Transverse colon (tissue), 4 donors: Measurements from ENCODE around the gene TUFT1. TPM values are rescaled to one million over a fixed set of nuclear protein-coding genes. Genes with fewer than 3 reads are reported as not detected.

Source experiments
- DNase-seq: peaks from one replicate; pipeline ENCODE4 v3.0.0-alpha.2; 2019
- H3K27ac ChIP-seq, 4 donors: fragments of 200-600 bp; sonication (generic); 2 replicates each; pipeline ENCODE4 v1.5.1; 2016 to 2018; ENCODE audit warnings: inconsistent platforms in 4 of 4
- H3K27me3 ChIP-seq: fragments of 200-600 bp; sonication (generic); 2 replicates; pipeline ENCODE4 v1.5.1; 2017; ENCODE audit warnings: inconsistent platforms
- H3K36me3 ChIP-seq, 4 donors: fragments of 200-600 bp; sonication (generic); 2 replicates each; pipeline ENCODE4 v1.5.1; 2017 to 2019; ENCODE audit warnings: inconsistent platforms in 4 of 4
- H3K4me1 ChIP-seq, 4 donors: fragments of 200-600 bp; sonication (generic); 2 replicates each; pipeline ENCODE4 v1.5.1; 2017 to 2020; ENCODE audit warnings: inconsistent platforms in 4 of 4
- H3K4me3 ChIP-seq, 4 donors: fragments of 200-600 bp; sonication (generic); 1 replicate in 1 of 4; 2 replicates in 3 of 4; pipeline versions ENCODE4 v1.5.1 to v1.6.1; 2017 to 2019; ENCODE audit warnings: inconsistent platforms in 4 of 4
- H3K9me3 ChIP-seq, 2 donors: fragments of 200-600 bp; sonication (generic); 2 replicates each; pipeline ENCODE4 v1.5.1; 2017 to 2019; ENCODE audit warnings: inconsistent platforms in 2 of 2
- CTCF ChIP-seq, 5 experiments: fragments of 200-600 bp in 3 of 5; fragments of 450-650 bp in 2 of 5; sonication (generic) in 3 of 5; IDR thresholded peaks; 1 replicate in 2 of 5; 2 replicates in 3 of 5; pipeline ENCODE4 v1.5.1; 2016 to 2017; ENCODE audit warnings: antibody characterized with exemption in 5 of 5, inconsistent platforms in 3 of 5, mild to moderate bottlenecking in 2 of 5, moderate library complexity in 1 of 5
- EP300 ChIP-seq: sonication (generic); formaldehyde crosslinking; IDR thresholded peaks from one replicate; pipeline ENCODE4 v1.6.1; 2017; ENCODE audit warnings: antibody characterized with exemption, low read depth
- POLR2A ChIP-seq: fragments of 450-650 bp; IDR thresholded peaks from one replicate; pipeline ENCODE4 v1.6.1; 2016; ENCODE audit warnings: antibody characterized with exemption, mild to moderate bottlenecking, moderate library complexity
- POLR2AphosphoS5 ChIP-seq, 3 donors: sonication (generic); formaldehyde crosslinking; IDR thresholded peaks; one replicate each; pipeline ENCODE4 v1.6.1; 2016; ENCODE audit warnings: antibody characterized with exemption in 3 of 3
- WGBS, 2 donors: methylation state at CpG; one replicate each; pipeline ENCODE4 v1.1.5; 2018; ENCODE audit warnings: low coverage in 1 of 2; 5-methylcytosine and 5-hydroxymethylcytosine counted together
- in situ Hi-C, 4 donors: fragments of 200-750 bp; cut with MboI; loops; one replicate each; pipeline versions ENCODE4 v1.15.0 to v1.15.1; 2017; ENCODE audit warnings: low sequenced_read_pairs in 3 of 4, low pct_ligation_motif_present in 1 of 4, low pct_unique_long_range_greater_than_20kb in 1 of 4
- intact Hi-C: fragments of 100-400 bp; cut with DNase I; formaldehyde crosslinking; loops from one replicate; pipeline ENCODE4 v1.15.1; 2023; ENCODE audit warnings: low total_unique reads
- total RNA-seq, 4 donors: library from RNA; depleted of rRNA; stranded (reverse); fragments of >200 nt; gene quantifications; one replicate each; pipeline ENCODE4 v1.1.0, GENCODE V29; 2016

TUFT1 gene
- total RNA-seq, 4 donors from 2014 or later: 22.8 to 65.5 (median 30.8) TPM

- Histone ChIP-seq H3K4me1 (no peaks in the 10 kb centered on the region), H3K4me3 (no peak overlapping the region), H3K27me3 (no peaks in the 10 kb centered on the region), H3K9me3 (no peaks in the 10 kb centered on the region), H3K36me3 (peaks cover 0 to 29% (median 15%) of the 10 kb centered on the region in 4 donors), H3K27ac (no peak overlapping the region)
- intact Hi-C loops (no loop called here), in situ Hi-C loops (loop anchor here in 1 of 4 donors (25.0 kb wide), 1 partner anchor 160 kb away; no protein-coding TSS in a partner anchor)
- DNase-seq: no peak
- 96 to 100% methylated on average over 2 of the region's 2 CpGs for WGBS, 2 donors
- no peak for TF ChIP-seq EP300
- no peak for TF ChIP-seq POLR2AphosphoS5 (IDR thresholded peaks at IDR 0.05)
- no peak for TF ChIP-seq POLR2A
- no peak for TF ChIP-seq CTCF (IDR thresholded peaks at IDR 0.05)
Observed at GRCh38 chr1:151577173-151577572, 37.1 kb downstream of the TUFT1 start.

GRCh38 chr1:151578941-151579340 lies 38.8 kb downstream of the TUFT1 start:
- Histone ChIP-seq H3K4me3 (no peak overlapping the region), H3K36me3 (peaks cover 0 to 34% (median 15%) of the 10 kb centered on the region in 4 donors), H3K9me3 (no peaks in the 10 kb centered on the region), H3K4me1 (peaks cover 0 to 2% (median under 1%) of the 10 kb centered on the region in 4 donors), H3K27me3 (no peaks in the 10 kb centered on the region), H3K27ac (no peak overlapping the region)
- 83 to 95% methylated on average over 1 of the region's 1 CpG for WGBS, 2 donors
- TF ChIP-seq POLR2A (no peak), EP300 (no peak), POLR2AphosphoS5 (IDR thresholded peaks at IDR 0.05) (no peak), CTCF (IDR thresholded peaks at IDR 0.05) (no peak)
- in situ Hi-C loops (loop anchor here in 1 of 4 donors (25.0 kb wide), 1 partner anchor 158 kb away; no protein-coding TSS in a partner anchor), intact Hi-C loops (no loop called here)
- no peak for DNase-seq

GRCh38 chr1:151579436-151580225 lies 39.5 kb downstream of the TUFT1 start:
- TF ChIP-seq POLR2AphosphoS5 (IDR thresholded peaks at IDR 0.05) (no peak), EP300 (no peak), CTCF (IDR thresholded peaks at IDR 0.05) (no peak), POLR2A (no peak)
- H3K4me1 ChIP-seq: peaks cover 0 to 7% (median 3%) of the 10 kb centered on the region in 4 donors
- H3K27ac ChIP-seq: no peak overlapping the region
- no peaks in the 10 kb centered on the region for H3K27me3 ChIP-seq
- WGBS, 2 donors: 50 to 86% methylated on average over 2 to 8 of the region's 8 CpGs
- in situ Hi-C loops: loop anchor here in 1 of 4 donors (25.0 kb wide), 1 partner anchor 158 kb away; no protein-coding TSS in a partner anchor
- no peak for DNase-seq
- intact Hi-C loops: no loop called here
- H3K36me3 ChIP-seq: peaks cover 0 to 27% (median 10%) of the 10 kb centered on the region in 4 donors
- H3K9me3 ChIP-seq: no peaks in the 10 kb centered on the region
- no peak overlapping the region for H3K4me3 ChIP-seq

GRCh38 chr1:151581451-151581850 lies 41.3 kb downstream of the TUFT1 start:
- DNase-seq: no peak
- WGBS, 2 donors: 85% methylated on average over 5 of the region's 5 CpGs; no CpG with 5 or more reads in 1 of the 2 donors
- in situ Hi-C loops (loop anchor here in 1 of 4 donors (25.0 kb wide), 1 partner anchor 156 kb away; no protein-coding TSS in a partner anchor), intact Hi-C loops (no loop called here)
- Histone ChIP-seq H3K36me3 (peaks cover 0 to 23% (median 5%) of the 10 kb centered on the region in 4 donors), H3K4me1 (peaks cover 0 to 12% (median 6%) of the 10 kb centered on the region in 4 donors), H3K9me3 (no peaks in the 10 kb centered on the region), H3K27me3 (no peaks in the 10 kb centered on the region), H3K27ac (no peak overlapping the region), H3K4me3 (no peak overlapping the region)
- no peak for TF ChIP-seq POLR2AphosphoS5 (IDR thresholded peaks at IDR 0.05)
- TF ChIP-seq CTCF (IDR thresholded peaks at IDR 0.05): no peak
- no peak for TF ChIP-seq POLR2A
- TF ChIP-seq EP300: no peak
